HepG2 (cell line): ENCODE data around the gene TNS1.

ENCODE experiments used
- ATF6 ChIP-seq: sonication (generic); formaldehyde crosslinking; conservative IDR thresholded peaks from 2 replicates; pipeline ENCODE4 v1.4.0; 2020; ENCODE audit warnings: missing genetic modification reagents
- ATF7 ChIP-seq, 2 experiments: fragments of 450-650 bp in 1 of 2; sonication (generic) in 1 of 2; formaldehyde crosslinking in 1 of 2; IDR thresholded peaks; 2 replicates each; pipeline versions ENCODE4 v1.4.0 to v1.6.1; 2016 to 2020; ENCODE audit warnings: antibody characterized with exemption in 1 of 2, mild to moderate bottlenecking in 1 of 2, missing genetic modification reagents in 1 of 2
- CTCF ChIP-seq: sonication (generic); formaldehyde crosslinking; IDR thresholded peaks from 2 replicates; pipeline ENCODE4 v1.5.0; 2020; ENCODE audit warnings: mild to moderate bottlenecking, missing genetic modification reagents, moderate library complexity
- ISX ChIP-seq: sonication (generic); formaldehyde crosslinking; conservative IDR thresholded peaks from 2 replicates; pipeline ENCODE4 v1.5.0; 2020; ENCODE audit warnings: missing genetic modification reagents
- MAX ChIP-seq: IDR thresholded peaks from 2 replicates; pipeline ENCODE4 v1.6.1; 2012; ENCODE audit warnings: inconsistent platforms
- MYPOP ChIP-seq: sonication (generic); formaldehyde crosslinking; IDR thresholded peaks from 2 replicates; pipeline ENCODE4 v1.8.1; 2023; ENCODE audit warnings: mild to moderate bottlenecking, moderate library complexity, missing genetic modification reagents
- RFXAP ChIP-seq: sonication (generic); formaldehyde crosslinking; IDR thresholded peaks from 2 replicates; pipeline ENCODE4 v1.4.0; 2020; ENCODE audit warnings: missing genetic modification reagents, borderline replicate concordance
- SMC3 ChIP-seq: IDR thresholded peaks from 2 replicates; pipeline ENCODE4 v1.6.1; 2011; ENCODE audit warnings: low read length, improper control_type of control experiment
- ZHX1 ChIP-seq: sonication (generic); formaldehyde crosslinking; IDR thresholded peaks from 2 replicates; pipeline ENCODE4 v1.8.1; 2022; ENCODE audit warnings: low read depth, mild to moderate bottlenecking, missing genetic modification reagents
- ZNF251 ChIP-seq: sonication (generic); formaldehyde crosslinking; IDR thresholded peaks from 2 replicates; pipeline ENCODE4 v1.9.0; 2021; ENCODE audit warnings: mild to moderate bottlenecking, missing genetic modification reagents
- ZNF274 ChIP-seq: sonication (generic); formaldehyde crosslinking; IDR thresholded peaks from 2 replicates; pipeline ENCODE4 v1.5.1; 2020; ENCODE audit warnings: mild to moderate bottlenecking, missing genetic modification reagents
- ZNF660 ChIP-seq: sonication (generic); formaldehyde crosslinking; IDR thresholded peaks from 2 replicates; pipeline ENCODE4 v1.5.1; 2020; ENCODE audit warnings: mild to moderate bottlenecking, low read depth, missing genetic modification reagents, borderline replicate concordance

GRCh38 chr2:217887841-217888701 lies 114.7 kb downstream of the TNS1 start:
- no peak for TF ChIP-seq RFXAP (CRISPR knock-in tag)
- no peak for TF ChIP-seq ZNF274 (CRISPR knock-in tag)
- no peak for TF ChIP-seq ZNF660 (CRISPR knock-in tag)
- no peak for TF ChIP-seq ZHX1 (CRISPR knock-in tag)
- no peak for TF ChIP-seq SMC3
- no peak for TF ChIP-seq ATF6 (CRISPR knock-in tag)
- TF ChIP-seq MYPOP (CRISPR knock-in tag), result no peak
- TF ChIP-seq MAX, result no peak
- no peak for TF ChIP-seq CTCF (CRISPR knock-in tag)
- TF ChIP-seq ZNF251 (CRISPR knock-in tag), result no peak
- no peak for TF ChIP-seq ATF7 (IDR thresholded peaks at IDR 0.05)
- no peak for TF ChIP-seq ATF7 (CRISPR knock-in tag; IDR thresholded peaks at IDR 0.05)
- no peak for TF ChIP-seq ISX
